ENCODE results near the gene PPP3R1. TPM values are rescaled to one million over a fixed set of nuclear protein-coding genes. Genes with fewer than 3 reads are reported as not detected.

The PPP3R1 gene
- total RNA-seq, 4 donors from 2014 or later, result 23.8 to 31.6 (median 29.9) TPM

- Histone ChIP-seq H3K9me3 (no peaks in the 10 kb centered on the region), H3K27ac (no peak overlapping the region), H3K4me3 (no peak overlapping the region), H3K36me3 (peaks cover 0 to 86% of the 10 kb centered on the region in 2 donors), H3K4me1 (no peaks in the 10 kb centered on the region), H3K27me3 (no peaks in the 10 kb centered on the region)
- no peak for TF ChIP-seq EP300 (IDR thresholded peaks at IDR 0.05)
- TF ChIP-seq POLR2A (IDR thresholded peaks at IDR 0.05), result no peak
- no peak for TF ChIP-seq CTCF (IDR thresholded peaks at IDR 0.05)
- no peak for TF ChIP-seq POLR2AphosphoS5 (IDR thresholded peaks at IDR 0.05)
- WGBS, 2 donors (ENCODE audit: low coverage in 1 of 2), result 88 to 100% methylated on average over 1 to 6 of the region's 6 CpGs
- no peak for ATAC-seq
Observed at GRCh38 chr2:68134554-68134953, 117.8 kb downstream of the PPP3R1 start.

- WGBS, 2 donors (ENCODE audit: low coverage in 1 of 2), result 71 to 100% methylated on average over 1 of the region's 1 CpG
- H3K27ac ChIP-seq, result no peak overlapping the region
- no peak for ATAC-seq
- H3K9me3 ChIP-seq, result no peaks in the 10 kb centered on the region
- H3K36me3 ChIP-seq, result peaks cover 0 to 82% of the 10 kb centered on the region in 2 donors
- no peak overlapping the region for H3K4me3 ChIP-seq
- no peaks in the 10 kb centered on the region for H3K27me3 ChIP-seq
- no peak for TF ChIP-seq EP300 (IDR thresholded peaks at IDR 0.05)
- TF ChIP-seq CTCF (IDR thresholded peaks at IDR 0.05), result no peak
- TF ChIP-seq POLR2A (IDR thresholded peaks at IDR 0.05), result no peak
- no peak for TF ChIP-seq POLR2AphosphoS5 (IDR thresholded peaks at IDR 0.05)
- no peaks in the 10 kb centered on the region for H3K4me1 ChIP-seq
Observed at GRCh38 chr2:68134120-68134519, 118.2 kb downstream of the PPP3R1 start.

Other genes with a start within 250 kb of the PPP3R1 start
- 10 to 100 TPM; 23.4 to 66.5 (median 47.0) TPM for gene C1D, start 189.5 kb downstream of the PPP3R1 start, total RNA-seq
- gene PNO1, start 94.6 kb downstream of the PPP3R1 start, total RNA-seq, result 10 to 100 TPM; 11.7 to 25.3 (median 19.3) TPM
- gene CNRIP1, start 67.4 kb upstream of the PPP3R1 start, total RNA-seq, result 10 to 100 TPM; 22.2 to 48.1 (median 39.0) TPM
- gene PLEK, start 112.8 kb upstream of the PPP3R1 start, total RNA-seq, result 10 to 100 TPM in 1 of 4 donors, 1 to 10 TPM in 3; 5.0 to 33.0 (median 6.8) TPM
- gene FBXO48, start 214.8 kb upstream of the PPP3R1 start, total RNA-seq, result 1 to 10 TPM in 1 of 4 donors, under 1 TPM in 3; 0.35 to 1.2 (median 0.62) TPM
- gene APLF, start 215.1 kb upstream of the PPP3R1 start, total RNA-seq, result 10 to 100 TPM in 2 of 4 donors, 1 to 10 TPM in 2; 5.5 to 12.0 (median 10.4) TPM